GM21576 (cell line): ENCODE data around the gene NDRG4.

Experiments
- ATAC-seq: cut with Tn5 transposase; IDR thresholded peaks from one replicate; pipeline ENCODE4 v1.9.1; 2021; ENCODE audit warnings: mild to moderate bottlenecking, moderate library complexity; ENCODE audit not compliant: unreplicated experiment

The NDRG4 gene

GRCh38 chr16:58537124-58537906, 37.4 kb downstream of the NDRG4 start:
- no peak for ATAC-seq

GRCh38 chr16:58541711-58542110, 41.8 kb downstream of the NDRG4 start:
- no peak for ATAC-seq

GRCh38 chr16:58542291-58542690, 42.3 kb downstream of the NDRG4 start:
- ATAC-seq = no peak

GRCh38 chr16:58543685-58544084, 43.7 kb downstream of the NDRG4 start:
- ATAC-seq = no peak

GRCh38 chr16:58548378-58548777, 48.4 kb downstream of the NDRG4 start:
- ATAC-seq = no peak

- ATAC-seq = no peak
These were observed 51.6 kb downstream of the NDRG4 start for GRCh38 chr16:58551496-58551895.

GRCh38 chr16:58556678-58557077, 56.7 kb downstream of the NDRG4 start:
- ATAC-seq = no peak
